ENCODE measurements around the gene DGKI.

GRCh38 chr7:137373507-137373906 lies 473.3 kb downstream of the DGKI start:
- no peak for TF ChIP-seq L3MBTL2 (conservative IDR thresholded peaks at IDR 0.05)
- no peak for TF ChIP-seq FOXM1 (IDR thresholded peaks at IDR 0.05; ENCODE audit: borderline replicate concordance)
- no peak for TF ChIP-seq SUZ12 (IDR thresholded peaks at IDR 0.05)
- no peak for TF ChIP-seq SP1 (IDR thresholded peaks at IDR 0.05)
- no peak for TF ChIP-seq TARDBP (IDR thresholded peaks at IDR 0.05)
- no peak for TF ChIP-seq FOXA1 (IDR thresholded peaks at IDR 0.05)
